H1 (cell line): Measurements from ENCODE around the gene SERAC1. TPM values are rescaled to one million over a fixed set of nuclear protein-coding genes. Genes with fewer than 3 reads are reported as not detected.

Experiments used
- CTCF ChIA-PET: fragments of 300-600 bp; sonication (Branson Sonifier 250); formaldehyde crosslinking; loops from one replicate; lab custom pipeline; 2021; ENCODE audit not compliant: partially characterized antibody; lab: Charles Lee
- POLR2A ChIA-PET: fragments of 300-600 bp; sonication (Branson Sonifier 250); formaldehyde crosslinking; loops from one replicate; lab custom pipeline; 2021; ENCODE audit warnings: inconsistent platforms; ENCODE audit not compliant: partially characterized antibody; lab: Charles Lee
- DNase-seq, 2 experiments: peaks; one replicate each; pipeline versions ENCODE4 v3.0.0 to v3.0.0-alpha.2; 2010 to 2022; ENCODE audit warnings: low spot score in 2 of 2, low read depth in 1 of 2, mixed read lengths in 1 of 2
- FAIRE-seq: peaks from 2 replicates; lab custom pipeline; 2011; peaks lifted over from hg19 to GRCh38; lab: Jason Lieb, UNC
- H2AFZ ChIP-seq: 2 replicates; pipeline ENCODE4 v1.8.1; 2012; ENCODE audit warnings: low read length, inconsistent platforms
- H2AK5ac ChIP-seq: 2 replicates; pipeline ENCODE4 v1.6.1; 2013; ENCODE audit warnings: low read depth, low read length
- H2BK120ac ChIP-seq: replicated peaks from 2 replicates; pipeline ENCODE3; 2013; ENCODE audit warnings: low read depth, low read length, inconsistent platforms
- H2BK12ac ChIP-seq: 2 replicates; pipeline ENCODE4 v1.6.1; 2013; ENCODE audit warnings: low read depth, low read length
- H2BK15ac ChIP-seq: 2 replicates; pipeline ENCODE4 v1.6.1; 2013; ENCODE audit warnings: low read length
- H2BK20ac ChIP-seq: 2 replicates; pipeline ENCODE4 v1.6.1; 2013; ENCODE audit warnings: low read length
- H2BK5ac ChIP-seq: 2 replicates; pipeline ENCODE4 v1.6.1; 2013; ENCODE audit warnings: low read depth, low read length
- H3K14ac ChIP-seq: 2 replicates; pipeline ENCODE4 v1.6.1; 2013; ENCODE audit warnings: inconsistent platforms; ENCODE audit not compliant: insufficient read length
- H3K18ac ChIP-seq: 2 replicates; pipeline ENCODE4 v1.6.1; 2013; ENCODE audit warnings: low read length; ENCODE audit errors: extremely low read depth
- H3K23ac ChIP-seq: 2 replicates; pipeline ENCODE4 v1.6.1; 2013; ENCODE audit warnings: inconsistent platforms; ENCODE audit not compliant: insufficient read length
- H3K23me2 ChIP-seq: 2 replicates; pipeline ENCODE4 v1.6.1; 2013; ENCODE audit warnings: low read depth, low read length
- H3K27ac ChIP-seq: 2 replicates; pipeline ENCODE4 v1.6.1; 2011; ENCODE audit warnings: low read depth, low read length, inconsistent platforms
- H3K27me3 ChIP-seq, 4 experiments: replicated peaks in 1 of 4; 1 replicate in 1 of 4; 2 replicates in 3 of 4; pipeline versions ENCODE4 v1.6.1 to v1.8.1; 2011 to 2013; ENCODE audit warnings: low read length in 3 of 4, mild to moderate bottlenecking in 3 of 4, inconsistent platforms in 2 of 4, mixed read lengths in 2 of 4, moderate library complexity in 1 of 4; ENCODE audit not compliant: control insufficient read depth in 3 of 4, insufficient read depth in 3 of 4; ENCODE audit errors: extremely low read depth in 1 of 4
- H3K36me3 ChIP-seq, 4 experiments: 2 replicates each; pipeline versions ENCODE4 v1.6.1 to v1.8.1; 2011 to 2013; ENCODE audit warnings: mild to moderate bottlenecking in 4 of 4, low read length in 3 of 4, moderate library complexity in 2 of 4, control low read depth in 1 of 4, inconsistent platforms in 1 of 4; ENCODE audit not compliant: insufficient read depth in 4 of 4, control insufficient read depth in 2 of 4
- H3K4ac ChIP-seq: replicated peaks from 2 replicates; pipeline ENCODE3; 2013; ENCODE audit warnings: low read length, low read depth, mixed read lengths, inconsistent platforms; ENCODE audit not compliant: insufficient read length
- H3K4me1 ChIP-seq, 4 experiments: replicated peaks in 1 of 4; 1 replicate in 1 of 4; 2 replicates in 3 of 4; pipeline versions ENCODE4 v1.6.1 to v1.8.1; 2011 to 2013; ENCODE audit warnings: low read length in 3 of 4, inconsistent platforms in 2 of 4, mixed read lengths in 1 of 4; ENCODE audit not compliant: insufficient read depth in 4 of 4, control insufficient read depth in 3 of 4
- H3K4me2 ChIP-seq, 2 experiments: 2 replicates each; pipeline versions ENCODE4 v1.6.1 to v1.8.1; 2011 to 2013; ENCODE audit warnings: low read depth in 2 of 2, low read length in 2 of 2, control low read depth in 1 of 2, inconsistent platforms in 1 of 2, mild to moderate bottlenecking in 1 of 2; ENCODE audit not compliant: insufficient read depth in 1 of 2
- H3K4me3 ChIP-seq, 4 experiments: fragments of 200-600, 300-600 bp in 1 of 4; sonication (generic), shearing (Covaris generic), sonication (Bioruptor Twin) in 1 of 4; 2 replicates each; pipeline versions ENCODE4 v1.5.1 to v1.8.1; 2011 to 2016; ENCODE audit warnings: low read length in 4 of 4, low read depth in 3 of 4, control low read depth in 2 of 4, inconsistent platforms in 2 of 4, mild to moderate bottlenecking in 2 of 4, mixed read lengths in 1 of 4, moderate library complexity in 1 of 4; ENCODE audit not compliant: insufficient read depth in 2 of 4; ENCODE audit errors: extremely low read depth in 1 of 4
- H3K56ac ChIP-seq: replicated peaks from 2 replicates; pipeline ENCODE3; 2013; ENCODE audit warnings: low read depth, mild to moderate bottlenecking, mixed read lengths, low read length, inconsistent platforms; ENCODE audit not compliant: insufficient read length
- H3K79me1 ChIP-seq: 2 replicates; pipeline ENCODE4 v1.6.1; 2013; ENCODE audit warnings: low read depth, low read length, control low read depth
- H3K79me2 ChIP-seq, 2 experiments: 2 replicates each; pipeline versions ENCODE4 v1.6.1 to v1.8.1; 2012 to 2013; ENCODE audit warnings: low read length in 2 of 2, mild to moderate bottlenecking in 2 of 2, inconsistent platforms in 1 of 2; ENCODE audit not compliant: insufficient read depth in 2 of 2, control insufficient read depth in 1 of 2
- H3K9ac ChIP-seq, 4 experiments: replicated peaks in 1 of 4; 1 replicate in 1 of 4; 2 replicates in 3 of 4; pipeline versions ENCODE4 v1.6.1 to v1.8.1; 2011 to 2013; ENCODE audit warnings: low read depth in 3 of 4, low read length in 3 of 4, control low read depth in 2 of 4, mild to moderate bottlenecking in 2 of 4, moderate library complexity in 2 of 4, inconsistent platforms in 1 of 4; ENCODE audit errors: extremely low read depth in 1 of 4
- H3K9me3 ChIP-seq, 2 experiments: 2 replicates each; pipeline versions ENCODE4 v1.6.1 to v1.8.1; 2012 to 2013; ENCODE audit warnings: mild to moderate bottlenecking in 2 of 2, moderate library complexity in 2 of 2, control low read depth in 1 of 2, inconsistent platforms in 1 of 2, low read depth in 1 of 2, low read length in 1 of 2, mixed read lengths in 1 of 2; ENCODE audit not compliant: insufficient read depth in 2 of 2
- H4K20me1 ChIP-seq, 2 experiments: replicated peaks in 1 of 2; 2 replicates each; pipeline versions ENCODE3 to v1.8.1; 2011 to 2013; ENCODE audit warnings: inconsistent platforms in 2 of 2, low read length in 2 of 2, mild to moderate bottlenecking in 1 of 2; ENCODE audit not compliant: insufficient read depth in 2 of 2, control insufficient read depth in 1 of 2
- H4K5ac ChIP-seq: 2 replicates; pipeline ENCODE4 v1.6.1; 2013; ENCODE audit warnings: low read length, low read depth, mixed read lengths, inconsistent platforms; ENCODE audit not compliant: insufficient read length
- H4K8ac ChIP-seq: 2 replicates; pipeline ENCODE4 v1.8.0; 2013; ENCODE audit warnings: mild to moderate bottlenecking, moderate library complexity, low read length, inconsistent platforms; ENCODE audit not compliant: insufficient read depth; ENCODE audit errors: extremely low read depth
- H4K91ac ChIP-seq: replicated peaks from 2 replicates; pipeline ENCODE3; 2013; ENCODE audit warnings: low read length, mixed read lengths, inconsistent platforms; ENCODE audit not compliant: insufficient read length
- CBX5 ChIP-seq: fragments of 300-800, 300-1000 bp; sonication (generic); IDR thresholded peaks from 2 replicates; pipeline ENCODE4 v1.7.1; 2016; ENCODE audit warnings: antibody characterized with exemption, low read length, low read depth
- CHD2 ChIP-seq: IDR thresholded peaks from 2 replicates; pipeline ENCODE4 v1.6.1; 2012; ENCODE audit warnings: low read length, improper control_type of control experiment
- EP300 ChIP-seq, 2 experiments: IDR thresholded peaks; 1 replicate in 1 of 2; 2 replicates in 1 of 2; pipeline ENCODE4 v1.6.1; 2011 to 2012; ENCODE audit warnings: low read depth in 2 of 2, low read length in 2 of 2, mild to moderate bottlenecking in 2 of 2, borderline replicate concordance in 1 of 2, inconsistent platforms in 1 of 2, moderate library complexity in 1 of 2
- HDAC2 ChIP-seq, 2 experiments: fragments of 300-600 bp in 1 of 2; sonication (generic) in 1 of 2; IDR thresholded peaks; 2 replicates each; pipeline ENCODE4 v1.6.1; 2011 to 2012; ENCODE audit warnings: low read depth in 2 of 2, low read length in 2 of 2, mild to moderate bottlenecking in 2 of 2, moderate library complexity in 2 of 2, borderline replicate concordance in 1 of 2, inconsistent platforms in 1 of 2
- NANOG ChIP-seq: IDR thresholded peaks from 2 replicates; pipeline ENCODE4 v1.6.1; 2011; ENCODE audit warnings: low read length, low read depth, mild to moderate bottlenecking, inconsistent platforms; ENCODE audit not compliant: insufficient read depth, poor library complexity, severe bottlenecking
- NRF1 ChIP-seq: IDR thresholded peaks from 2 replicates; pipeline ENCODE4 v1.6.1; 2011; ENCODE audit warnings: mild to moderate bottlenecking, low read depth, low read length, improper control_type of control experiment
- PHF8 ChIP-seq: fragments of 200-600 bp; sonication (generic); conservative IDR thresholded peaks from 2 replicates; pipeline ENCODE4 v1.7.1; 2012; ENCODE audit warnings: low read depth, mild to moderate bottlenecking, inconsistent platforms, low read length, moderate library complexity
- RXRA ChIP-seq: IDR thresholded peaks from 2 replicates; pipeline ENCODE4 v1.6.1; 2011; ENCODE audit warnings: low read depth, mild to moderate bottlenecking, low read length, moderate library complexity; ENCODE audit not compliant: insufficient read depth
- SIX5 ChIP-seq: IDR thresholded peaks from 2 replicates; pipeline ENCODE4 v1.6.1; 2011; ENCODE audit warnings: mild to moderate bottlenecking, low read depth, low read length
- YY1 ChIP-seq: IDR thresholded peaks from 2 replicates; pipeline ENCODE4 v1.6.1; 2011; ENCODE audit warnings: low read depth, mild to moderate bottlenecking, low read length
- WGBS, 2 experiments: shearing (Covaris generic) in 1 of 2; methylation state at CpG; one replicate each; pipeline versions ENCODE4 v1.1.6 to v1.1.7; 2013 to 2015; ENCODE audit warnings: low lambda C conversion rate in 2 of 2, mixed read lengths in 2 of 2, inconsistent platforms in 1 of 2, low coverage in 1 of 2, missing lambda C conversion rate in 1 of 2; ENCODE audit not compliant: insufficient replicate concordance in 2 of 2, insufficient coverage in 1 of 2, insufficient read length in 1 of 2; ENCODE audit errors: extremely low coverage in 1 of 2, missing lambda C conversion rate in 1 of 2; 5-methylcytosine and 5-hydroxymethylcytosine counted together
- polyA plus RNA-seq, 7 experiments: library from polyadenylated mRNA; depleted of rRNA in 3 of 7; stranded (reverse) in 5 of 7; unstranded in 2 of 7; fragments of >200 nt in 5 of 7; fragments of 200-250 nt in 2 of 7; gene quantifications; 1 replicate in 5 of 7; 2 replicates in 1 of 7; 4 replicates in 1 of 7; pipeline versions ENCODE4 v1.2.1 to v1.2.3, GENCODE V29; 2011 to 2013; ENCODE audit warnings: missing spikeins in 2 of 7, mixed read lengths in 2 of 7
- total RNA-seq: library from RNA; stranded (reverse); fragmentation: NEBNext Ultra II Directional; extraction: Animal tissue kit (Norgen Biotek cat#: 25700); gene quantifications from 2 replicates; pipeline ENCODE4 v1.2.1, GENCODE V29; 2021

The SERAC1 gene
- total and polyA plus RNA-seq, 2 of the 8 experiments (the other 6 are each of a cell fraction or from before 2014, with no cell fraction given): 7.3 to 9.0 TPM

DNA sequence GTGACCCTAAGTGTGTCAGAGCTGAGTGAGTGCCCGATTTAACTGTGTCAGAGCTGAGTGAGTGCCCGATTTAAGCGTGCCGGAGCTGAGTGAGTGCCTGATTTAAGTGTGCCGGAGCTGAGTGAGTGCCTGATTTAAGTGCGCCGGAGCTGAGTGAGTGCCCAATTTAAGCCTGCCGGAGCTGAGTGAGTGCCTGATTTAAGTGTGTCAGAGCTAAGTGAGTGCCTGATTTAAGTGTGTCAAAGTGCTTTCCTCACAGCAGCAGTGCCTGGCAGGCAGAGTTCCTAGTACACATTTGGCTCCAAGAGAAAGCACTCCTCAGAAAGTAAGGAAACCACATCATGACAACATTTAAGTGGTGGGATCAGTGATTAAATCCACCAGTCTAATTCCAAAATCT, 13.2 kb downstream of the SERAC1 start:
- no peak for DNase-seq
- FAIRE-seq: no peak
- Histone ChIP-seq H2BK5ac (no peak overlapping the region), H4K20me1 (no peaks in the 10 kb centered on the region), H2BK20ac (no peak overlapping the region), H2BK120ac (no peak overlapping the region), H3K4me1 (peaks cover 0 to 3% (median 0%) of the 10 kb centered on the region in 4 experiments; a peak in 1 of 7 replicates), H3K14ac (no peak overlapping the region), H3K27ac (no peak overlapping the region), H4K91ac (no peak overlapping the region), H3K36me3 (peaks cover 0 to 8% (median 1%) of the 10 kb centered on the region in 4 experiments; a peak in 3 of 8 replicates), H2AK5ac (no peak overlapping the region), H3K23me2 (no peaks in the 10 kb centered on the region), H3K27me3 (no peaks in the 10 kb centered on the region), H3K79me2 (no peaks in the 10 kb centered on the region), H3K23ac (no peak overlapping the region), H2BK12ac (no peak overlapping the region), H3K18ac (no peak overlapping the region), H3K79me1 (no peaks in the 10 kb centered on the region), H3K4me3 (no peak overlapping the region), H3K9ac (no peak overlapping the region), H3K4me2 (no peak overlapping the region), H2BK15ac (no peak overlapping the region), H2AFZ (no peak overlapping the region), H4K5ac (no peak overlapping the region), H4K8ac (no peak overlapping the region), H3K9me3 (no peaks in the 10 kb centered on the region), H3K56ac (no peak overlapping the region), H3K4ac (no peak overlapping the region)
- TF ChIP-seq EP300 (IDR thresholded peaks at IDR 0.05; ENCODE audit: borderline replicate concordance in 1 of 2, low read depth in 2 of 2, low read length in 2 of 2): no peak
- TF ChIP-seq HDAC2 (IDR thresholded peaks at IDR 0.05; ENCODE audit: borderline replicate concordance in 1 of 2, low read depth in 2 of 2, low read length in 2 of 2): no peak
- TF ChIP-seq CBX5: no peak
- TF ChIP-seq NRF1: no peak
- no peak for TF ChIP-seq PHF8
- TF ChIP-seq YY1: no peak
- TF ChIP-seq NANOG: no peak
- TF ChIP-seq RXRA: no peak
- TF ChIP-seq CHD2: no peak
- TF ChIP-seq SIX5: no peak
- POLR2A ChIA-PET: no interaction called here
- 93% methylated on average over 8 of the region's 8 CpGs; no CpG with 5 or more reads in 1 of the 2 experiments for WGBS, 2 experiments
- CTCF ChIA-PET: interaction anchor here (0.9 to 2.7 kb wide), 3 partner anchors 11 to 50 kb away, joined by 3 to 17 read pairs (median 4); no protein-coding TSS in a partner anchor
